ENCODE data around the gene INHBA.

The INHBA gene

DNA sequence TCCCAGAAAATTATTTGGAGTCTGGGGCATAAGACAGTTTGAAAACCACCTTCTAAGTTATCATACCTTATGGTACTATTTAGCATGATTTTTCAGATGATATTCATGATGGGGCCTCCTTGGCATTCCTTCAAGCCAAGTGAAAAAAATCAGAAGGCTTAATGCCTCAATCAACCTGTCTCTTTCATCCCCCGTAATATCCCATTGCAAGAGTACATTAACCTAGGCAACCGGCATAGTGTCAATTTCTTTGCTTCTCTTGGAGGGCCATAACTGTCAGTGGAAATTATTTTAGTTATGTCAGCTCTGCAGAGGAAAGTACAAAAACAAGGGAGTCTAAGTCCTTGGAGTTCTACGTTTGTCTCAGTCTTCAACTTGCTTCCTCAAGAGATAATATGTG, 43.4 kb downstream of the INHBA start:
- no peak overlapping the region for H3K27ac ChIP-seq
- TF ChIP-seq ZFX (IDR thresholded peaks at IDR 0.05): no peak
- TF ChIP-seq, protein P1, sequence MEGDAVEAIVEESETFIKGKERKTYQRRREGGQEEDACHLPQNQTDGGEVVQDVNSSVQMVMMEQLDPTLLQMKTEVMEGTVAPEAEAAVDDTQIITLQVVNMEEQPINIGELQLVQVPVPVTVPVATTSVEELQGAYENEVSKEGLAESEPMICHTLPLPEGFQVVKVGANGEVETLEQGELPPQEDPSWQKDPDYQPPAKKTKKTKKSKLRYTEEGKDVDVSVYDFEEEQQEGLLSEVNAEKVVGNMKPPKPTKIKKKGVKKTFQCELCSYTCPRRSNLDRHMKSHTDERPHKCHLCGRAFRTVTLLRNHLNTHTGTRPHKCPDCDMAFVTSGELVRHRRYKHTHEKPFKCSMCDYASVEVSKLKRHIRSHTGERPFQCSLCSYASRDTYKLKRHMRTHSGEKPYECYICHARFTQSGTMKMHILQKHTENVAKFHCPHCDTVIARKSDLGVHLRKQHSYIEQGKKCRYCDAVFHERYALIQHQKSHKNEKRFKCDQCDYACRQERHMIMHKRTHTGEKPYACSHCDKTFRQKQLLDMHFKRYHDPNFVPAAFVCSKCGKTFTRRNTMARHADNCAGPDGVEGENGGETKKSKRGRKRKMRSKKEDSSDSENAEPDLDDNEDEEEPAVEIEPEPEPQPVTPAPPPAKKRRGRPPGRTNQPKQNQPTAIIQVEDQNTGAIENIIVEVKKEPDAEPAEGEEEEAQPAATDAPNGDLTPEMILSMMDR (conservative IDR thresholded peaks at IDR 0.05): no peak

DNA sequence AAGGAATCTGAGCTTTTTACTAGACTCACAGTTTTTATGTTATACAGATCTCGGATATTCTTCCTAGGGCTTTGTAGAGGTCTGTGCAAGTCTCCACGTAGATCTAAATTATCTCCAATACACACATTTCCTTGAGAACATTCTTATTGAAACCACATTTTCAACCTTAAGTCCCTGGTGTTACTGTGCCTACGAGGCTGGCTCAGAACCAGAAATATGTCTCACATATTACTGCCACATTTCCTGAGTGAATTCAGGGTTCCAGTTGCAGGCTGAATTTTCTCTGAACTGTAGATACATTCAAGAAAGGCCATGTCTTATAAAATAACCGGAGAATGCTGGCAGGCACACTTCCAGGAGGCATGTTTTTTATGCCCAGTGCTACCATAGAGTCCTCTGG, 46.5 kb downstream of the INHBA start:
- no peak for TF ChIP-seq ZFX (IDR thresholded peaks at IDR 0.05)

DNA sequence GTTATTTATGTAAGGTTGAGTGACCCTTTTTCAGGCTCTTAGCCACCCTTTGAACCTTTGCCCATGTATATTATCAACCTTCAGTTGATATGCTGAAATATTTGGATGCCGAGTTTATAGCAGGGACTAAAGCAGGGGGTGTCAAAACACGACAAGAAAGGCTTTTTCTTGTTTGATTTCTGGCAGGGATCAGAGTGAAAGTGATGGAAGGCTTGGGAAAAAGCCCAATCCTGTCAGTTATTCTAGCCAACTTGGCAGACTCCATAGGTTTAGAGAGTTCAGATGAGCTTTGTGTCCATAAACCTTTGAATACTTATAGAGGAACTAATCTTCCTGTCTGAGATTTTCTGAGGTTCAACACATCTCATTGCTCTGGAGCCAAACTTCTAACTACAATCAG, 47.5 kb downstream of the INHBA start:
- TF ChIP-seq, protein P1 (conservative IDR thresholded peaks at IDR 0.05): no peak
- TF ChIP-seq ZFX (IDR thresholded peaks at IDR 0.05): no peak
- H3K27ac ChIP-seq: no peak overlapping the region

More for the DNA sequence above, 46.5 kb downstream of the INHBA start:
- no peak overlapping the region for H3K27ac ChIP-seq

- no peak overlapping the region for H3K27ac ChIP-seq
- TF ChIP-seq, protein P1 (conservative IDR thresholded peaks at IDR 0.05): no peak
These were observed 50.6 kb downstream of the INHBA start for GRCh38 chr7:41652267-41652666.

GRCh38 chr7:41648501-41648900, 54.4 kb downstream of the INHBA start:
- TF ChIP-seq ZFX (IDR thresholded peaks at IDR 0.05): no peak
- TF ChIP-seq, protein P1 (conservative IDR thresholded peaks at IDR 0.05): no peak

GRCh38 chr7:41643616-41644015, 59.3 kb downstream of the INHBA start:
- no peak for TF ChIP-seq ZFX (IDR thresholded peaks at IDR 0.05)
- TF ChIP-seq, protein P1 (conservative IDR thresholded peaks at IDR 0.05): no peak

More at GRCh38 chr7:41648501-41648900, 54.4 kb downstream of the INHBA start:
- no peak overlapping the region for H3K27ac ChIP-seq

DNA sequence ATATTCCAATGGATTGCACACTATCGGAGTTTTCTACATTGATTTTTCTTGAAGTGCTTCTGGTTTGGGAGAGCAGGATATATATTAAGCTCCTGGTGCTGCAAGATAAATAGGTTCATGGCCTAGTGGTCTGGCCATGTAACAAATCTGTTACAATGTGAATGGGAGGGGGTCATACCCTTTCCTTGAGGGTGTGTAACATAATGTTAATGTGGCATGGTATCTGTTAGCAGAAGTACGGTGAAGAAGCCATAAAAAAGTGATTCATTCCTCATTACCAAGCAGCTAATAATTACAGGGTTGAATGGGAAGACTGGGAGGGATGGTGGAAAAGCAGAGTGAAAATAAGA, 61.2 kb downstream of the INHBA start:
- TF ChIP-seq, protein P1 (conservative IDR thresholded peaks at IDR 0.05): no peak
- TF ChIP-seq ZFX (IDR thresholded peaks at IDR 0.05): no peak
- no peak overlapping the region for H3K27ac ChIP-seq

More at GRCh38 chr7:41643616-41644015, 59.3 kb downstream of the INHBA start:
- no peak overlapping the region for H3K27ac ChIP-seq

DNA sequence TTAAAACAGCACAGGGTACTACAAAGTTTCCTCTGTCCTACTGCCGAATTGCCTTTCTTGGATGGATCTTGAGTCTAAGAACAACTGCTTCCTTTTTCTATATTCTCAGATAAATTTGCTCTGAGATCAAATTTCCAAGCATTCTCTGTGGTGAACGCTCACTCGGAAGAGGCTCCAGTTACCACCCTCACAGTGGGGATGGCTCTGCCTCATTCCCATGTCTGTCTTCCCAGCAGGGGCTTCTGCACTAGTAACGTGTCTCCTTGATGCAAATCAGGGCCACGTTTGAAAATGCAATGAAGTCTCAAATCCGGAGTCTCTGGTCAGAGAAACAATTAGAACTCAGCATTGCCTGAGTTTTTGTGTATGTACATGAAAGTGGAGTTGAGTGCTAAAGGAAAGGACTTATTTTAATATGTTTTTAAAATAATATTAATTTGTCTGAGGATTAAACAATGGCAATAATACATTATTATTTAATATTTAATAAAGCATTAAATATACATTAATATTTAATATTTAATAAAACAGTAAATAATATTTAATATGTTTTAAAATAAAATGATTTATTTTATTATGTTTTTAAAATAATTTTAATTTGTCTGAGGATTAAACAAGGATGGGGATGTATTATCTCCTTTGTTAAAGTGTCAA, 61.8 kb downstream of the INHBA start:
- no peak overlapping the region for H3K27ac ChIP-seq
- no peak for TF ChIP-seq ZFX (IDR thresholded peaks at IDR 0.05)
- TF ChIP-seq, protein P1 (conservative IDR thresholded peaks at IDR 0.05): no peak

Data from C4-2B (cell line).